ENCODE results near the gene ARHGAP25.

DNA sequence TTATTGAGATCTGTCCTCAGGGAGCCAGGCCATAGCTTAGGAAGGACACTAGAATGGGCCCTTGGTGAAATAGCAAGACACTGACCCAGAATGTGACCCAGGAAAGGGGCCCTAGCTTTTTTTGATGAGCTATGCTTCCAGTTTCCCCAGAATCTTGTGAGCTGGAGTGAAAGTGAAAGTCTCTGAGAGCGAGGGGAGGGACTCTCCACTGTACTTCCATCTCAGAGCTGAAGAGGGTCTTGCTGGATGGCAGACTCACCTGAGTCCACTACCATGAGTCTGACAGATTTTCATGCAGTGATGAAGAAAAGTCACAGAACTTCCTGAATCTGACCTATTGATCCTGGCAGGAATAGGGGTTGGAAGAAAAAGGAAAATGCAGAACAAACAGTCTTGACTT is 3.1 kb downstream of the ARHGAP25 start:
- TF ChIP-seq, protein P1, sequence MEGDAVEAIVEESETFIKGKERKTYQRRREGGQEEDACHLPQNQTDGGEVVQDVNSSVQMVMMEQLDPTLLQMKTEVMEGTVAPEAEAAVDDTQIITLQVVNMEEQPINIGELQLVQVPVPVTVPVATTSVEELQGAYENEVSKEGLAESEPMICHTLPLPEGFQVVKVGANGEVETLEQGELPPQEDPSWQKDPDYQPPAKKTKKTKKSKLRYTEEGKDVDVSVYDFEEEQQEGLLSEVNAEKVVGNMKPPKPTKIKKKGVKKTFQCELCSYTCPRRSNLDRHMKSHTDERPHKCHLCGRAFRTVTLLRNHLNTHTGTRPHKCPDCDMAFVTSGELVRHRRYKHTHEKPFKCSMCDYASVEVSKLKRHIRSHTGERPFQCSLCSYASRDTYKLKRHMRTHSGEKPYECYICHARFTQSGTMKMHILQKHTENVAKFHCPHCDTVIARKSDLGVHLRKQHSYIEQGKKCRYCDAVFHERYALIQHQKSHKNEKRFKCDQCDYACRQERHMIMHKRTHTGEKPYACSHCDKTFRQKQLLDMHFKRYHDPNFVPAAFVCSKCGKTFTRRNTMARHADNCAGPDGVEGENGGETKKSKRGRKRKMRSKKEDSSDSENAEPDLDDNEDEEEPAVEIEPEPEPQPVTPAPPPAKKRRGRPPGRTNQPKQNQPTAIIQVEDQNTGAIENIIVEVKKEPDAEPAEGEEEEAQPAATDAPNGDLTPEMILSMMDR (IDR thresholded peaks at IDR 0.05; ENCODE audit: low read depth, low read length, poor library complexity, severe bottlenecking): no peak
- TF ChIP-seq EZH2phosphoT487 (IDR thresholded peaks at IDR 0.05; ENCODE audit: borderline replicate concordance, low read length): no peak
